HG02970 (cell line): ENCODE measurements around the gene NOL4L.

Experiments
- ATAC-seq: cut with Tn5 transposase; IDR thresholded peaks from one replicate; pipeline ENCODE4 v1.9.1; 2021; ENCODE audit warnings: mild to moderate bottlenecking, moderate library complexity, moderate number of reproducible peaks; ENCODE audit not compliant: unreplicated experiment, low FRiP score

The NOL4L gene

DNA sequence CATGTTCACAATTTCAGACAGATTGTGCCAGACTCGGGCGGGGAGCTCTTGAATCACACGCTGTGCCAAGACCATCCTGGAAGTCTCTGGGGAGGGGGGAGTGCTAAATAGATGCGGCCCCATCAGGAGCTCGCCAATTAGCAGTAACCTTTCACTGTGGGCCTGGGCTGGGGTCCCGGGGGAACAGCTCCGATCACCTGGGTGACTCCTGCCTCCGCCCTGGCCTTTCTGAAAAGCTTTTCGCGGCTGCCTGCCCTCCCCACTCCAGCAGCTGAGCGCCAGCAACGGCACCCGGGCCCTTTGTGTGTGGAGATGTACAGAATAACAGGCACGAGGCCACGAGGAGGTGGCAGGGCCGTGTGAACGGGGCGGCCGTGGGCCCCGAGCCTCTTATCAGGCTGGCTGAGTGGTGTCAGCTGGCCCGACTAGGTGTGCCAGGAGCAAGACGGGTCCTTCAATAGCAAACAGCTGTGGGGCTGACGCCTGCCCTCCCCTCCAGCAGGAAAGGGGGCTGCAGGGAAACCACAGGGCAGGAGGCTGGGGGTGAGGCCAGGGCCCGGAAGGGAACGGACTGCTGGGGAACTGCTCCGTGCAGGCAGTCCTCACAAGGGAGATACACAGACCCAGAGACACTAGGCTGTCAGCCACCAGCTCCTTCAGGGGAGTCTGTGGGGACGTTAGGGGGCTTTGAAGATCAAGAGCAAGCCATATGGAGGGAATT is 56.8 kb downstream of the NOL4L start:
- no peak for ATAC-seq

DNA sequence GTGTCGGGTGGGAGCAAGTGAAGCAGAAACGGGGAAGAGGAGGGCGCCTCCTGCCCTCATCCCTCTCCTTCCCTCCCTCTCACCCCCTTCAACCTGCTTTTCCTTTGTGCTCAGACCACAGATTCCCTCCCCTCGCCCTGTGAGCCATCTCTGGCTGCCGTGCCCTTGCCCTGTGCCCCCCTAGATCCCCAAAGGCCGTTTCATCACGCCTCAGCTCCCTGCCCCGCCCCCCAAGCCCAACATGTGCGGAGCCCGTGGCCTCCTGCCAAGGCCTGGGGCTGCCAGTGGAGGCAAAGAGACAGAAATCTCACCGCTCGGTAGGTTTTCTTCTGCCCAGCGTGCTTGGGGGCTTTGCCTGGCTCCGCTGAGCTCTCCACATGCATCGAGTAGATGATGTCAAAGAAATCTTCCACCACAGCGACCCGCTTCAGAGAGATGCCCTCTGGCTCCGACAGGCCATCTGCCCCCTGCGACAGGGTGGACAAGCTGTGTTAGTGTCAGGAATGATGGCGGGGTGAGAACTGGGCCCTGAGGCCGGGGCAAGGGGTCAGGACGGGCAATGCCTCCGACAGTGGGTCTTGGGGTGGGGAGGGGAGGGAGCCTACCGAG is 57.6 kb downstream of the NOL4L start:
- no peak for ATAC-seq

DNA sequence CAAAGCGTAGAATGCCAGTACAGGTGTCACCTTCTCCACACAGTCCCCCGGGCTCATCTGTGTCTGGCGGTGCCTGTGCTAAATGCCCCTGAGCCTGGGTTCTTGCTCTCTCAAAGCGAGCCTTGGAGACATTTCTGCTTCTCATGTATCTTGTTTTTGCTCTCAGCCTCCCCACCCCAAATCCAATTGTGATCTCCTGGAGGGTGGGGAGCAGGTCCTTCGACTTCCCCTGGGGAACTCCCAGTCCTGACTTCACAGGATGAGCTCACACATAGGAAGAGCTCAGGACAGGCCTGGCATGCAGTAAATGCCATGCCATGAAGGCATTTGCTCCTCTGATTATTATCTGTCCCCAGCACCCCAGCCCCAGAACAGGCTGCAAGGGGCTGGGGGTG is 58.1 kb downstream of the NOL4L start:
- no peak for ATAC-seq

DNA sequence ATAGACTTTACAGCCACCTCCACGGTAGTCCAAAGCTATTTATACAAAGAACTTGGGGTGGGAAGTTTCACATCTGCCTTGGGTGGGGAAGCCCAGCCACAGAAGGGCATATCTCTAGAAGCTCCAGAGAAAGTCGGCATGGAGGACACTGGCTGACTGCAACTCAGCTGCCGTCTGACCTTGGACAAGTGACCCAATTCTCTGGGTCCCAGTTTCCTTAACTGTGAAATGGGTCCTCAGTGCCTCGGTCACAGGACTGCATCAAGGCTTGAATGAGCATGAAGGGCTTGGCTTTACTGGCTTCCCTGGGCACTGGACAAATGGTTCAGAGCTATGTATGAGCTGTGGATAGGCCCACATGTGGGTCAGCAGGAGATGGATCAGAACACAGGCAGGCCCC is 58.6 kb downstream of the NOL4L start:
- ATAC-seq: no peak

DNA sequence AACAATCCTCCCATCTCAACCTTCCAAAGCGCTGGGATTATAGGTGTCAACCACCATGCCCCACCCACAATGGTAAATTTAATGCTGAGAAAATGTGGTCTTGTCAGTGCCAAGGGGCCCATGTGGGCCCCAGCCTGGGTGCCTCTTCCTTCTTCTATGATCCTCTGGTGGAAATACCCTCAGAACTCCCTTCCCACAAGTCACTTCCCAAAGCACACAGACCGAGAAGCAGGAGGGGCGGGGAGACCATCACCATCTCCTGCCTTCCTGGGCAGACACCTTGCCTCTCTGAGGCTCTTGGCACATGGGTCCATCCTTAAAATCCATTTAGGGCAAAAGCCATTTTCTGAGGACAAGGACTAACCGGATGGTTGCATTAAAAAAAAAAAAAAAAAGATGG is 59.0 kb downstream of the NOL4L start:
- ATAC-seq: no peak

DNA sequence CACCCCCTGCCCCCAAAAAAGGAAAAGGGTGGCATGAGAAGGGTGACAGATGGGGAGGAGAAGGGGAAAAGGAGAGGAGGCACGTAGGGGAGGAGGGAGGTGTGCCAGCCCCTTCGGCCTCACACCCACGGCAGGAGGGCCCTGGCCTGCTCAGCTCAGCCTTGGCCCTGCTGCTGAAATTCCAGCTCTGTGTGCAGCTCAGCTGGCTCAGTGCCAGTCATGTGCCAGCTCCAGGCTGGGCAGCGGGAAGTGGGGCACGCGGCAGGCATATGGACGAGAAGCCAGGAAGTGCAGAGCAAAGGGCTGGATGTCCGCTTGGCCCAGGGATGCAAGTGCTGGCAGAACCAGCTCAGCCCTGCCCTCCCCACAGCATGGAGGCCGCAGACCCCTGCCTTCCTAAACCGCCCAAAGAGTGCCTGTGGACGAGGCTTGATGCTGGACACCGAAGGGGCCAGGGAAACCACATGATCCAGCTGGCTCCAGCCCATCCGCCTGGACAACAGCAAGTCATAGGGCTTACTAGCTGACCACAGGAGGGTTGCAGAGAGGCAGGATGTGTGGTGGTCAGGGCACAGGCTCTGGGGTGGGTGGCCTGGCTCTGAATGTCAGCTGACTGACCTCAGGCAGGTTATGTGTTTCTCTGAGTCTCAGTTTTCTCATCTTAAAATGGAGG is 60.2 kb downstream of the NOL4L start:
- ATAC-seq: no peak

DNA sequence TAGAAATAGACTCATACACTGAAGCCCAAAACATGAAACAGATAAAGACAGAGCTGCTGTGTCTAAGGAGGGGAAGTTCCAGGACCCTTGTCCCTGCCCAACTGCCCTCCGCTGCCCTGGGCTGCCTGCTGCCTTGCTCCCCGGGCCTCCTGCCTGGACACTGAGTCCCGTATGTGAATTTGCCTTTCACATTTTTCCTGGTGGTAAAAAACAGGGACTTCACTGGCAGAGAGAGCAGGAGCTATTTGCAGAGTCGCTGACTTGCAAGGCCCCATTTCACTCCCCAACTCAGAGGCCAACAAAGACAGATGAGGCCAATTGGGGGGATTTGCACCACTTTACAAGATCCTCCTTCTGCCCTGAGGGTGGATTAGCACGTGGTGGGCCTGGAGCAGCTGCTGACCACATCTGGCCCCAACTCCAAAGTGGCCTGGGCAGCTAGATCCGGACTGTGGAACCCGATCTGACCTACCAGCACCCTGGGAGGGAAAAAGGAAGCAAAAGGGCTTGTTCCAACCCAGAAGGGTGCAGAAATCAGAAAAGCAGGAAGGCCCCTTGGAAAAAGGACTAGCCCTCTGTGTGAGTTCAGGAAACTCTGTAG is 61.4 kb downstream of the NOL4L start:
- ATAC-seq: no peak

DNA sequence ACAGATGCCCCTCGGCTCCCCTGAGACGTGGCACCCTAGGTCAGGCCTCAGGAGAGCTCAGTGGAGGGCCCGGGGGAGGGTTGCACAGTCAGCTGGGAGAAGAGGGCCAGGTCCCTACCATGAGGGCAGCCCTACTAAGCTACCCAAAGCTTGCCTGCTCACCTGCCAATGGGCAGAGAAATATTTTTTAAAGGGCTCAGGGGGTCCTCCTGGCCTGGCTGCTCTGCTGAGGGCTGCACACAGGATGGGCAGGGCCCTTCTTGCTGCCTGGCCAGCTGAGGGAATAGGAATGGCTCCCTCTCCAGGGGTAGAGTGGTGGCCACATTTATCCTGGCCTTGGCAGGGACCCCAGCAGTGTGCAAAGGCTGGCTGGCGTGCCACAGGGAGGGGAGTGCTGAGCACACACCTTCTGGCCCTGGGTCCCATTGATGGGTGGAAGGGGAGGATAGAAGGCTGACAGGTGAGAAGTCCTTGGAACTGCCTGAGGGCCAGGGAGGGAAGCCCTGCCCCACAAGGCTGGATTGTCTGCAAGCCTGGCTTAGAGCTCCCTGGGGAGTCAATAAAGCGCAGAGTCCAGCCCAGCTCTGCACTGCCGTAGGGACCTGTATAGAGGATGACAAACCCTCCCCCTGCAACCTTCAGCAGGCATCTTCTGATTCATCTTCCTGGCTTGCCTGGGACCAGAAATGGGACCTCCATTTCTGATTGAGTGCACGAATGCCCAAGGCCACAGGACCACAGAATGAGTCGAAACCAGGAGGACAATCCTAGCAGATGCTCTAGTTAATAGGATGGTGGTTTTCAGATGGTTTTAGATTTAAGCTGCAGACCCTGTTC is 62.1 kb downstream of the NOL4L start:
- ATAC-seq: no peak

DNA sequence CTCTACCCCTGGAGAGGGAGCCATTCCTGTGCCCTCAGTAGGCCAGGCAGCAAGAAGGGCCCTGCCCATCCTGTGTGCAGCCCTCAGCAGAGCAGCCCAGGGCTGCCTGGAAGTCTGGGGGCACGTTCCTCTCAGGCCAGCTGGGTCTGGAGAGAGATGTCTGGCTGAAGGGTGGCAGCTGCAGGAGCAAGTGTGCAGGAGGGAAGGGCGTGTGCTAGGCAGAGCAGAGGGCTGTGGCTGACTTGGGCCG is 62.7 kb downstream of the NOL4L start:
- ATAC-seq: no peak

DNA sequence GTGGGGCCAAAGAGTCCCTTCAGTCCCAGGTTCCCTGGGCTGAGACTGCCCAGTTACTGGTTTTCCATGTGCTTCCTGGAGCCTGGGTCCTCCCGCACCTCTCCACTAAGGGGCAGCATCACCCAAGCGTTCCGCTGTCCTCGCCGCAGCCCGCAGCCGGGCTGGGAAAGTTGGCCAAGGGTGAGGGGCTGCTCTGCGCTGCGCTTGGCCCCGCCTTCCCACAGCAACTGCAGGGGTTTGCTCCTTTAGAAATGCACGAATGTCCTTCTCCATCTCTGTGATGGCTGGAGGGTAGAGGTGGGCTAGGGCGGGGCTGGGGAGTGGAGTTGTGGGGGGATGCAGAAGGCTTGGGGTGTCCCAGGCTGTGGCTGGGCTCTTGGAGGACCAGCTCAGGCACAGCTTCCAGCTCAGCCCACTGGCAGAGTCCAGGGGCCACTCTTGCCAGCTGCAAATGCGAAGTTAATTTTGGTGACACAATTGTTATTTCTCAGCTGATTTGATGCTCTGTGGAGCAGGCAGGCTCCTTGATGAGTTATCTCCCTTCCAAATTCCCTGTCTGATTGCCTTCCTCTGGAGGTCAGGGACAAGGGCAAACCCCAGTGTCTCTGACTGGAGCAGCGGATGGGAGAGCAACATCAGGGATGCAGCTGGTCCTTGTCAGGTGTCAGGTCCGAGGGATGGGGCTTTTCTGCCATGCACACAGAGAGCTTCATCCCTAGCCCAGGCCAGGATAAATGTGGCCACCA is 63.2 kb downstream of the NOL4L start:
- ATAC-seq: no peak

DNA sequence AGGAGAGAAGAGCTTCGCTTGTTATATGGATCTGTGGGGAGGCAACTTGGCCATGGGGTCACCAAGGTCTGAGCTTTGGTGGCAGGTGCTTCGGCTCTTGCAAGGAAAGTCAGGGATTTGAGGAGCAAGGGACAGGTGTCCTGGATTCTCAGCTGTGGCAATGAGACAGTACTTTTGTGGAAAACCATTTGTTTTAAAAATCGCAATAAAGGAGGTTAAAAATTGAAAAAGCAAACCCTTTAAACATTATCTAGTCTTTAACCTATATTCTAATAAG is 64.3 kb downstream of the NOL4L start:
- no peak for ATAC-seq

DNA sequence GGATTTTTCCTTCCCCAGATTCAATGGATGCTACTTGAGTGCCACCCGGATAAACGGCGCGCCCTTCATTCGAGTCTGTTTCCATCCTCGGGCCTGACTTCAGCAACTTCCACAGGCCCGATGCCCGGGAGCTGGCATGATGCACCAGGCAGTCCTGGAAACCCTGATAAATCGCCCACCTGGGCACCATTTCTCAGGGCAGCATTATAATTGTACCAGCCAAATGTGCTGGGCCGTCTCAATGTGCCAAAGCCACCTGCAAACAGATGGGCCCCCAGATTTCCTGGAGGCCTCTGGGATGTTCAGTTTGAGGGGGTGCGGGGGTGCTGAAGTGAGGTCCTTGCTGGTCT is 65.8 kb downstream of the NOL4L start:
- ATAC-seq: no peak

DNA sequence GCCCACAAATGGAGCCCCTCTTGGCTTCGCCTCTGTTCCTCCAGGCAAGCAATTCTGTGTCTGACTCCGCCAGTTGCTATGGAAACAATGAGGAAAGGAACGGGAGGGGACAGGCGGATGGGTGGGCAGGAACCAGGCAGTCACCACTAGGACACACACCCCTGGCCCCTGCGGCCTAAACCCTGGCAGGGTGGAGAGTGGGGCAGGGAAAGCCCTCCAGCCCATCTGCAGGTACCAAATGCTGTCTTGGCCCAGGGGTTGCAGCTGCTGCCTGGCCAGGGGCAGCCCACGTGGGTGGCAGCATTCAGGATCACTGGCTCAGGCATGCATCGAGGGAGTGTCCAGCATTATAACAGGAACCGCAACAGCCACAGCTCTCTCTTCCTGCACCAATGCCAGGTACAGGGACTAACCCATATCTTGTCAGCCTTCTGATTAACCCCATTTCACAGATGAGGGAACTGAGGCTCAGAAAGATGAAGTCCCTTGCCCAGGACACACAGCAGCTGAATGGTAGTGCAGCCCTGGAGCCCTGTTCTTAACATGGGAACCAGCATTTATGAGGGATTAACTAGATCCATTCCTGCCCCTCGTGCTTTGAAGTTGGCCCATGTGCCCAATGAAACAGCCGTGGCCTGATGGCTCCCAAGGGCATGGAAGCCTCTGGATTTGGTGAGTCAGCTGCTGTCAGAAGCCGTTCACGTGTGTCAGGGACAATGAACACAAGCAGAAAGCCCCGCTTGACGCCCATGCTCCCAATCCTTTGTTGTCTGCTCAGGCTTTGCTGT is 66.3 kb downstream of the NOL4L start:
- no peak for ATAC-seq

DNA sequence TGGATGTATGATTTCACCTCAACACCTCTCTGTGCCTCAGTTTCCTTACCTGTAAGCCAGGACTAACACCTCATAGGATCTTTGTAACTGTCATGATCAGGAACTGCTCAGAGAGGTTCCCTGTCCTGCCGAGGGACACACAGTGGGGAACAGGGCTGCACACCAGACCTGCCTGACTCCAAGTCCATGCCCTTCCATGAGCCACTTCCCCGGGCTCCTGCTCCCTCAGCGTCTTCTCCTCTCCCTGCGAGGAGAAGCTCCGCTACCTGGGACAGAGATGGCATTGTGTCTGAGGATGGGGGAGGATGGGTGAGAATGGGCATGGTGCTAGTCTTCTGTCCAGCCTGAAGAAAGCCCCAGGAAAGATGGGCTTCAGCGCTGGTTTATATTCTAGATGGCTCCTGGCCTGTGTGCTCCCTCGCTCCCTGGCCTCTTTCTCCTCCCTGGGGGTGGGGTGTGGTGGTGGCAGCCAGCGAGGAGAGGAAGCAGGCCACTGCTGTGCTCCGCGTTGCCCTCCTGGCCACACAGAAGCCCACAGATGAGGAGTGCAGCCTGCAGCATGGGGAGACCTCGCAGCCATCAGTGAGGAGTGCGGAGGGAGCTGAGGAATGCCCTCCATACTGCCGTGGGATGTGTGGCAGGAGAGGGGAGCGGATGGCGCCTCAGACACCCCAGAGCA is 67.1 kb downstream of the NOL4L start:
- no peak for ATAC-seq

DNA sequence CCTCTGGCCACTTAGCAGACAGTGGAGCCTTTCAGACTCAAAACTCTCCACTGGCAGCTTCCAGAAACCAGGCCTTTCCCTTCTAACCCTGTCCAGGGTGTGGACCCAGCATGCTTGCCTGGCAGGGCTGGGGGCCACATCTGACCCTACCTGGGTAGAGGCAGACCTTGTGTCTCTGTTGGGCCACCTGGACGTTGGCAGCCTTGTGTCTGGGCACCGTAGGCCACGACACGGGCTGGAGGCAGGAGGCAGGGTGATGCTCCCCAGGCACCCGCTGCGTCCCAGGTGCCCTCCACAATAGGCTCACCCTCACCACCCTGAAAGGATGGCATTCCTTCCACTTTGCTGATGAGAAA is 67.6 kb downstream of the NOL4L start:
- no peak for ATAC-seq

DNA sequence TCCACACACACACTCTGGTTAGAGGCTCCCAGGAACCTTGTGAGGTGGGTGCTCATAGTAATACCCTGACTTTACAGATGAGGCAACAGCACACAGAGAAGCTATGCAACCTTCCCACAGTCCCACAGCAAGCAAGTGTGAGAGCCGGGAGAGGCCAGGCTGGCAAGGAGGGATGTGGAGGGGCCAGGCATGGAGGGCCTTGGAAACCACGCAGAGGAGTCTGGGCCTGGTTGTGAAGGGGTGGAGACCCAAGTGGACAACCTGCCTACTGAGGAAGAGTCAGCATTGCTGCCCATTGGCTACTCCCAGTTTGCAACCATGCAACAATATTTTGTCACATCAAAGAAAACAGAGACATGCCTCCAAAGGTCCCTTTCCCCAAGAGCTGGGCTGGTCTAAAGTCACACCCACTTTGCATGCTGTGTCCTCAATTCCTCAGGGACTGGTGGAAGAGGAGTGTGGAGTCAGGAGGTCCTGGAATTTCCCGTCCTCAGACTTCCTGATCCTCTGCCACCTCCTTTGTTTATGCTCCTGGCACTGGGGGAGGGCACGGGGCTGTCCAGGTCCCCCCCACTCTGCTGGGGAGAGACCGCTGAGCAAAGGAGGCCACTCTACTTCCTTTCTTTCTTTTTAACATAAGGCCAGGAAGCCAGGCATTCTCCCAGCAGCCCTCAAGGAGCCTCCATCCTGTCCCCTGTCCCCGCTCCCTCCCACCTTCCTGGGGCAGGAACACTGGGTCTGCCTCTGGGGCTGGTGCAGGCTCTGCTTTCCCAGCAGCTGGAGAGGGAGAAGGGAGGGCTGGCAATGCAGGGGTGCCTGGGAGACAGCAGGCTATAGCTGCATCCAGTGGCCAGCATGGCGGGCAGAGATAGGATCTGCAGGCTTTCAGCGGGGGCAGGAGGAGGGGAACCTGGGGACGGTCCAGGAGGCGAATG is 68.3 kb downstream of the NOL4L start:
- no peak for ATAC-seq

DNA sequence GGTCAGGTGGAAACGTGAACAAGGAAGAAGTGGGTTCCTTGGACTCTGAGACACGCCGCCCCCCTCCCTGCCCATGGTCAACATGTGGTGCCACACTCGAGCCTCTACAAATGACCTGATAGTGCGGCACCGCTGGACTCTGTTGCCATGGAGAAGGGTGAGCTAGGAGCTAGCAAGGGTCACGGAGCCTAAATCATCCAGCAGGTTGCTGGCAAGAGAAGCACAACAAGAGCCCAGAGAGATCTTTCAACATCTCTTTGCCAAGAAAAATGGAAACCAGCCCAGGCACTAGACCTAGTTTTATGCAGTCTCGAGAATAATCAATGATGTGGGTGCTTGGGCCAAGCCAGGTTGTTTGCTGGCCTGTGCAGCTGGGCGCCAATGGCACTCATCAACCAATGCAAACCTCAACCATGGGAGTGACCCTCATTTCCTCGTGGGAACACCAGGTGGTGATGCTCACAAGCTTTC is 69.5 kb downstream of the NOL4L start:
- ATAC-seq: no peak

DNA sequence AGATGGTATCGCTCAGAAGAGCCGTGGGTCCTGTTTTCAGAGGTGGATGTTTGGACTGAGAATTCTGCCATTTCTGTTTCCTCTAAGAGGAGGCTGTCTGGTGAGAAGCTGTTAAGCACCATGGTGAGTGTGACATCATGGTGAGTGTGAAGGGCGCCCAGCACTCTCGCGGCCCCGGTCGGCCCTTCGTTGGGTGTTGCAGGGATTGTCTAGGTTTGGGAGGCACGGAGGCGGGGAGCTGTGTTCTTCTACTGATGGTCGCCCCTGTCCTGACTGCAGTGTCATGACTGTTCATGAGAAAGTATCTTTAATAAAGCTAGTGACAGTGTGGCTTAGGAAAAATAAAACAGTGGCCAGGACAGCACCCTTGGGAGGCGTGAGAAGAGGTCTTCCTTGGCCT is 70.4 kb downstream of the NOL4L start:
- no peak for ATAC-seq
